SIG-M5 (cell line): ENCODE measurements around the gene ETV6.
A peak's percentile ranks its signal among the peaks of the same experiment; 100 is the strongest.

Experiments used
- DNase-seq: peaks from one replicate; lab custom pipeline; 2025; lab: John Stamatoyannopoulos, UW

The ETV6 gene

DNA sequence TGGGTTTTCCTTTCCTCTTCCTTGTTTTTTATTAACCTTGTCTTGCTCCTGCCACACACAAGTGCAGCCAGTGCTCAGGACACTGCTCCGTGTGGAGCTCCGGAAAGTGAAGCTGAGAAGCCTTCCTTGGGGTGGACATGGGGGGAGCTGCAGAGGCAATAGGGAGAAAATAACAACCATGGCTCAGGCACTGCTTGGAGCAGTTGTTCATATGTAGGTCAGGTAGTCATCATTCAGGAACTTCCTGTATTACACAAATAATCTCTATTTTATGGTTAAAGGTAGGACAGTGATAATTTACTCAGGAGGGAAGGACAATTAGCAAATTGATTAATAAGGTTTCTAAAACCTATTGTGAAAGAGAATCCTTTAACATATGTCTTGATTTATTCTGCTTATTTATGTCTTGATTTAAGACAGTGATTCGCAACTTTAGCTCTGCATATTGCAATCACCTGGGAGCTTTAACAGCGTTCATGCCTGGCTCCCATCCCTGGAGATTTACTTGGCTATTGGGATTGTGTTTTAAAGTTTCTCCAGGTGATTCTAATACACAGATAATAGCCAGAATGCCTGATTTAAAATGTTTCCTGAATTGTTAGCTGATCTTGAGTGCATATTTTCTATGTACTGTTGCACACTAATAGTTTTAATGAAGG lies 92.1 kb downstream of the ETV6 start:
- DNase-seq: no peak

DNA sequence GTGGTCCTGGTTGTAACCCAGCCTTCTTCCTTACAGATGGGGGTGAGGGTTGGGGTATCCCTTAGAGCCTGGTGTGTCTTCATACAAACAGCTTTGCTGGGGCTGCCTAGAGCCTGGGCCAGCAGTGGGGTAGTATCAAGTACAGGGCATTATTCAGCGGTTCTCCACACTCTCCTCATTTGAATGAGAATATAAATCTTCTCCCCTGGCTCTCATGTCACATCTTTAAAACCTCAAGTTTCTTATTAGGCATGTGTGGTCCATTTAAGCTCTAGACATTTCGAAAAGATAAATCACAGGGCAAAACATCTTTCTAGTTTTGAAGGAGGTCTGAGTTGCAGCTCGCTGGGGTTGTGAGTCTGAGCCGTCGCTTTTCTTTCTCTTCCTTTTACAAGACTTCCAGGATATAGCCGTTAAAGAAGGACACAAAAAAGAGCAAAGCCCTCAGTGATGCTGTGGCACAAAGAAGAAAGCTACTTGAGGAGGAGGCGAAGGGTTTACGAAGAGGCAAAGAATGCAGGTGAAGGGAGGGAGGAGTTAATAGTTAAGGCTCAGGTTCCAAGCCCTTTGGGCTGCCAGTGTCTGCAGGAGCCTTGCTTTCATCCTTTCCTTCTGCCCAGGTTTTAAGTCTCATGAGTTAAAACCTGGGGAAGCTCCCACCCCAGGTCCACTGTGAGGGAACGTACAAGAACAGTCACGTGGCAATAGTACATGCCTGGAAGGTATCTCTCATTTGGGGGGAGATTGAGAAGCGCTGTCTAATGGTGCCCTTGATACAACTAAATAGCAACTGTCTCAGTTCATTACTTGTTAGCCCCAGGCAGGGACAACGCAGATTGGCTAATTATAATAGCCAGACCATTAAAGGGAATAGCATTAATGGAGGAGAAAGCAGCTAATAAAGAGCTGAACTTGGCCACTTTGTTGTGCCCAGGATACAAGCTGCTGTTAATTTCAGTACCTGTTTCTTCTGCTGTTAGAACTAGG lies 94.2 kb downstream of the ETV6 start:
- DNase-seq: no peak

DNA sequence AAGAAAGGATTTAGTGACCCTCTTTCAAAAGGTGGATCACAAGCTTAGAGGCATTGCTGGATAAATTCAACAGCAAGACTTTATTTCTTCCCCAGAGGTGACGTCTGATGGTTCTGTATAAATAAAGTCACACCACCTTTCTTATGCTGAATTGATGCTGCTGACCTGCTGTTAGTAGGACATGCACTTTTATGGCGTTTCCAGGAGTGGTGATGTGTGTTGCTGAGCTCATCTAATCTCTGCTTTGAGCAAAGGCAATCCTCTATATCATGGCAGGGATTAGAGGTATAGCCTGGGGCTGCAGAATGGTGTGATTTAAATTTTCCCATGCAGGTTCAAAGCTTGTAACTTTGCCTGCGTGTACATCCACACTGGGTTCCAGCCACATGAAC lies 94.9 kb downstream of the ETV6 start:
- DNase-seq: no peak

DNA sequence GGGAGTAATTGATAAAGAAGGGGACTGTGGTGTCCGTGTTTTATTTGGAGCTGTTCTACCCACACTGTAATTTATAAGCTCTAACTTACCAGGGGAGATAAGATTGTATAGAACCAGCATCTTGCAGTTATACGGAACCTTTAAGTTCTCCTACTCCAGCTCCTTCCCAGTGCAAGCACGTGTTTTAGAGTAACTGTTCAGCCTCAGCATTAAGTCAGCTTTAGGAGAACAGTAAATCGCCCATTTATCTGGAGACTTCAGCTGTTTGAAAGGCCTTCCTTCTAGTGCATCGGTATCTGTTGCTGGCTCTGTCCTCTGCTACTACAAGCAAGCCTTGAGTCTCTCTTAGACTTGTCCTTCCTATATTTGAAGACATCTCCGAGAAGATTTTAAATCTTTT lies 95.6 kb downstream of the ETV6 start:
- no peak for DNase-seq

DNA sequence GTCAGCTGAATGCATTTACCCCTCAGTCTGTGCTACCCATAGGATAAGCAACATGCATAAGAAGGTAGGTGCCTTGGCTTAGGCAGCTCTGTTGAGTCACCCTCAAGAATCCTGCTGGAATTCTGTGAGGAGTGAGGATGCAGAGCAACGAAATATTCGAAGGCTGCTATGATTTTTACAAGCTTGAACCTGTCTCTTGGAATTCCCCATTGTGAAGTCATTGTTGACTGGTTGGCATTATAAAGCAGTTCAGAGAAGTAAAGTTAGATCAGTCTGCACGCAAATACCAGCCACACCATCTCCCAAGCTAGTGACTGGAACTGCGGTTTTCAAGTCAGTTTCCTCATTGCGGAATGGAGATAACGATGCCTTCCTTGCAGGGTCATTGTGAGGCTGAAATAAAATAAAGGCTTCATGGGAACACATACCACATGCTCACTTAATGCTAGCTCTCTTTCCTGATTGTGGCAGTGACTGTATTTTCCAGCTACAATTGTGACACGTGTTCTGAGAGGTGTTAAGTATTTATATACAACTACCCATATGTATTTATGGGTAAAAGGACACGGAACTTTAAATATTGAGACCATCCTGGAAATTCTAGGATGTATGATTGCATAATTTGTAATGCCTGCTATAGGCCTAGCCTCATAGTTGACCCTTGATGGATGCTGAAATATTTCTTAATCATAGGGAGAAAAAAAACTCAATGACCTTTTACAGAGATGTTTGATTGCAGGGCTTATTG lies 96.7 kb downstream of the ETV6 start:
- DNase-seq: peak; percentile 83

DNA sequence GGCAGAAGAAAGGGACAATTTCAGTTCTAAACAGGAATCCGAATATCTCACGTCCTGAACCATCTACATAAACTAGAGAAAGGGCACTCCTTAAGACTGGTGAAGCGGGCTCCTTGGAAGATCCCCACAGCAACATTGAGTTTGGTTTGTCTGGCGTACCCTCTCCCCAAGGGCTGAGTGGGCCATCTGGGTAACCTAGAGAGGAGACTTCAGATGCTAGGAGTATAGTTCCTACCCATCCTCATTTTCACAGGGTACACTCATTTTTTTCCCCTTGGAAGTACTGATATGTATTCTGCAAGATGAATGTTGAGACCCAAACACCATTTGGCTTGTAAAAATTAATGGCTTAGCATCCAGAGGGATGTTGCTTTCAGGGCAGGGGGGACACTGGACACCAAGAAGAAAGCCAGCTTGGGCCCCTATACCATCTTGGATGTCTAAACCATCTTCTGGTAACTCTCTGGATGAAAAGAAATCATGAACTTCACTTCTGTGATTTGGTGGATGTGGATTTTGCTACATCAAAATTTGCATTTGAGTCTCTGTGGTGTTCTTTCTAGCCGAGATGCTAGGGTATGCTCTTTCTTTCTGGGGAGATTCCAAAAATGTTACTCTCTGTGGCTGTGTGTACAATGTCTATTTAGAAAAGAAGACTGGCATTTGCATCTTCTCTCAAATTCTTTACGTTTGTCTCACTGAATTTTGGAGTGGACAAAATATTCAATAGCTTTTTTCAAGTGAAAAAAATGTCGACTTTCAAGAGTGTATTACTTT lies 97.7 kb downstream of the ETV6 start:
- no peak for DNase-seq

DNA sequence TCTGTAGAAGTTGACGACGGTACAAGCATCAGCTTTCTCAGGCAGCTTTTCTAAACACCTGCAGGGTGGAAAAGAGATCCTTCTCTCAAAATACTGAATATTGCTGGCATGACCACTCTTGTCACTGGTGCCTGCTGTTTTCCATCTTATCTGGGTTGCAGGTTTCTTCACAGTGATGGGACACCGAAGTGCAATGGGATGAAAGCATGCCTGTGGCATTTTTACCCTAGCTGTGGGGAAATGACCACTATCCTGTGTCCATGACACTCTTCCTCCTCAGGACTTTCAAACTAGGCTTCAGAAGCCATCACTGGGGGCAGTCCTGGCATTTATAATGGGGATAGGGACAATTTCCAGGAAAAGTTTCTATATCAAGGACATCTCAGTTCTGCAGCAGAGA lies 98.5 kb downstream of the ETV6 start:
- no peak for DNase-seq

DNA sequence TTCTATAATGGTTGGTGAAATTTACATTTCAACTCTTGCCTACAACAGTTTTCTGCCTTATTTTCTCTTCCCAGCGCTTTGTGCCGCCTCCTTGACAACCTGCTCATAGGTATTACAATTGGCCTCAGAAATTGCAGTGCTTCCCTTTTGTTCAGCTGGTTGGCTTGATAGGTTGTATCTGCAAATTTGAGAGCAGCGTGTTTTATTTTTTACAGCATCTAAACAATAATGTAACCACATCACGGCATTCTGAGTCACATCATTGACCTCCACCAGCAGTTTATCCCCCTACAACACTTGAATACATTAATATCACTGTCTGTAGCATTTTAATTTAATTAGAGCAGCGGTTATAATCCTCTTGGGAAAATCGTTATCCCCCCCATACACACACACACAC lies 99.4 kb downstream of the ETV6 start:
- no peak for DNase-seq

DNA sequence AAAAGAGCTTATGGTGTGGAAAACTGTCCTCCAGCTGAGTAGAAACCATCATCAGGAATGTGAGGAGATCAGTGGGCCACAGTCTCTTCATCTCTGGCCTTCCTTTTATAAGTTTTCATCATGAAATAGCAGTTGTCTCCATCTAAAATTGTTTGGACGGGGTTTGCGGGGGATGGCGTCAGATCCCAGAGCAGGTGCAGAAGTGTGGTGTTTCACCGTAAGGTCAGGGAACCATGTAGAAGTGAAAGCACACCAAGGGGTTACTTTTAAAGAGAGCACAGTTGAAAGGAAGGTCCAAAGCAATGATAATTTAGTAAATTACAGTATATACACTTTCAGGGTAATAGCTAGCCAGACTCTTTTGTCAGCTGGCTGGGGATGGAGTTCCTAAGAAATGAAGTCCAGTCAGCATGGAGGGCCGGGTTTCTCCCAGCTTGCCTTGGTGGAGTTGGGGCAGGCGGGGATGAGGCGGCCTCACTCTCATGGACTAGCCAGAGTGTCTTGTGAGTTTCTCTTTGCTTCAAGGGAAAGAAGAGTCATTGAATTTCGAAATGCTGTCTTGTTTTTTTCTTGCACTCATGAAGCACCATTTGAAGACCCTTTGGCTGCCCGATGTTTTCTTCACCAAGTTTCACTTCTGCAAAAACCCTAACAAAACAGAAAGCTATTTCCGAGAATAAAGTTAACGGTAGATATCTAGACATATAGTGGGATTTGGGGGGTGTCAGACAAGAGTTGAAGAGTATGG lies 100.6 kb downstream of the ETV6 start:
- DNase-seq: peak; percentile 84

DNA sequence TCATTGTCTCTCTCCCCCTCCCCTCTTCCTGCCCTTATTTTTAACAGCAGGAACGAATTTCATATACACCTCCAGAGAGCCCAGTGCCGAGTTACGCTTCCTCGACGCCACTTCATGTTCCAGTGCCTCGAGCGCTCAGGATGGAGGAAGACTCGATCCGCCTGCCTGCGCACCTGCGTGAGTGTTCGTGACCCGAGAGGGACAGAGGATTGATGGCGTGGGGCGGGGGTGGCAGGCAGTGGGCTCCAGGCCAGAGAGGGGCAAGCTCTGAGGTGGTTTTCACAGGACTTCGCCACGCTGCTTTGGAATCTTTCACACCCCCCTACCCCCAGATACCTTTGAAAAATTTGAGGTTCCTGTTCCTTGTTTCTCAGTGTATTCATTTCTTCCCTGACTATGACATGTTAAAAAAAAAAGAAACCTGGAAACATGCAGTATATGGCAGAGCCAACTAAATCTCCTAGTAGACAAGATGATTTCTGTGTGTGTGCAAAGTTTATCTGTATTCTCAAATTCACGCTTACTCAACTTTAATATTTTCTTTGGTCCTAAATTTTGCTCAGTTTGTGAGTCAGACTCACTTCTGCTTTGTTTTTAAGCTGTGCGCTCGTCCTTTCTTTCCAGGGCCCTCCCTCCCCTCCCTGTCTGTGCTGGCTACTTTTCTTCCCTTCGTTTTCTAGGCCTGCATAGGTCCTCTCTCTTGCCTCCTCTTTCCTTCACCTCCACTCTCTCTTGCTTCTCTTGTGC lies 103.1 kb downstream of the ETV6 start:
- no peak for DNase-seq

DNA sequence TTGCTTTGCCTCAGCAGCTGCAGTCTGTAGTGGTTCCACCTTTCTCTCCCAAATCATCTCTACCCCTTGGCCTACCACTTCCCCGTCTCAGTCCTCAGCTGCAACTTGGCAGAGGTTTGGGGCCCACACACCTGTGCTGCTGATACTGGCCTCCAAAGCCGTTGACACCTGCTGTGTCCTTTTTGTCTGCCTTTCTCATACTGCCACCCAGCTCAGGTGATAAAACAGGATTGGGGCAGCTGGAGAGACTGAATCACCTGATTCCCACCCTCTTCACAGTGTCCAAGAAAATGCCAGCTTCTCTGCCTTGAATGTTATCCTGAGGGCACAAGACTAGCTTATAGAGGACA lies 103.7 kb downstream of the ETV6 start:
- no peak for DNase-seq

DNA sequence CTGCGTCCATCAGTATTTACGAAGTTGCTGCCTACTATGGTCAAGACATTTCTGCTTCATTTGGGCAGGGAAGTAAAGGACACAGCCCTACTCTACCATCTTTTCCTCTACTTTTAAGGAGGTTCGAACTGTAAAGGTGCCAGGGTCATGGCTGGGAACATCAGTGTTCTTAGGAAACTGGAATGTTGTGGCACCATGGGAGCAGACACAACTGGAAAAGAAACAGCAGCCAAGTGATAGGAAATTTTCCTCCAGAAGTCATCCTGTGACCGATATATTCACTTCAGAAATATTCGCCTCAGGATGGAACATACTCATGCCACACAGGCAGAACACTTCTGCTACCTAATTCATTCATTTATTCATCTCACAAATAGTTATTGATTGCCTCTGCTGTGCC lies 104.4 kb downstream of the ETV6 start:
- DNase-seq: no peak

DNA sequence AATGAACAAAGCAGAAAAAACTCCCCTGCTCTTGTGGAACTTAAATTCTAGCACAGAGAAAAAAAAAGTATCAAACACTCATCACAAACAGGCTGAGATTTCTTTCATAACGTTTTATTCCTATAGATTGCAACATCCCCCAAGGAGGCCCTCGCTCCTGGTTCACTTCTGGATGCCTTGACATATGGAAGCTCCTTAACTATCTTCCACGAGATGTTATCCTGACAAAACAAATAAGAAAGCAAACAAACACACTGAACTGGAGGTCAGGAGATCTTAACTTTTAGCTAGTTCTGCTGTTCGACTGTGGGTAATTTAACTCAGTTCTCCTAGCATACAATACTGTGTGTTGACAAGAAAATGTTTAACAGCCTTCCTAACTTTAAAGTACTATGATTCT lies 104.8 kb downstream of the ETV6 start:
- no peak for DNase-seq

DNA sequence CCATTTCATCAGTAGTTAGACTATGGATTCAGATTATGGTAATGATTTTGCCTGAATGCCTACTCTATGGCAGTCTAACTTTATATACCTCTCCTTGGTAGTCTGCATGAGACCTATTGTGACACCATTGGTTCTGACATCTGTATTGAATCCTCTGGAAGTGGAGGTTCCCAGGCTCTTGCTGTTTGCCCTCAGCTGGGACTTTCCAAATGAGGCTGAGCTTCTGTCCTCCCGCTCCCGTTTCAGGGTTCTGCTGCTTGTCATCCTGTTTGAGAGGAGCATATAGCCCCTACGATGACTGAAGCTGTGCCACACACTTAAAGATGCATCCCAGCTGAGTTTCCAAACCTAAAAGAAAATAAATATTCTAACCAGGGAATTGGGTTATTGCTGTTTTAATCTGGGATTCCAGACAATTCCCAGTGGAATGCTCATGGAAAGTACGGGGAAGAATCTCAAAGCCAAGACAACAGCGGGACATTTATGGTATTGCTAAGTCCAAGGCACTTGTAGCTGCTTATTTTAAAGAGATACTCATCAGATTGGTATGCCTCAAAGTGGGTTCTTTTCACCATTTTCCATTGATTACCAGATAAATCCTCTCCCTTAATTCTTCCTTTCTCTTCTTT lies 105.9 kb downstream of the ETV6 start:
- no peak for DNase-seq

DNA sequence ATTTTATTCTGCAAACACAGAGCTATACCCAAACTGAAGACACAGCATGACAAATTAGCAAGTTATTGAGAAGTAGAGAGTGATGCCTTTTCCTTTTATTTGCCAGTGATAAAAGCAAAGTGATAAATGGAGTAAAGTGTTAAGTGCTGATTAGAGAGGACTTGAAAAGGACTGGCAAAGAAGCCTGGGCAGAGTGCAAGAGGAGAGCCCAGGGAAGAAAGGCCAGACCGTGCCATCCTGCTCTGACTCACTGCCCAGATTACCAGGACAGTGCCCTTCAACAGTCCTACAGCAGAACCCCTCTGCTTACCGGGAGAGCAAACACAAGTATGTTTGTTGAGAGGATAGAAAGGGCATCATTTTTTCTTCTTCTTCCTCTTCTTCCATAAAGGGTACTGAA lies 106.5 kb downstream of the ETV6 start:
- no peak for DNase-seq

DNA sequence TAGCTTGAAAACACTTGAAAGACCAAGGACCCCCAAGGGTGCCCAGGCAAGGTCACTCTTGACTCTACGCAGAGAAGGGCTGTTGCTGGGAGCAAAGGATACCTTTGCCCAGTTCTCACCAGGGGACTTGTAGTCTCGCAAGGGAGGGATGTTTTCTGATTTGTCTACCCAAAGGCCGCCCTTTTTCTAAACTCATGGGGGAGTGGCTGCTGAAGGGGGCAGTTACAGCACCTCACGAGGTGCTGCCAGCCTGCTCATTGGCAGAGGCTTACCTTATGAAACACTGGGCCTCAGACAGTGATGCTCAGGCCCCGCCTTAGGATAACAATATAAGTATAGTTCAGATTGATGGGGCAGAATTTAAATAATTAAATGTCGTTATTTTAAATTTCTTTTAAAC lies 107.0 kb downstream of the ETV6 start:
- DNase-seq: no peak

DNA sequence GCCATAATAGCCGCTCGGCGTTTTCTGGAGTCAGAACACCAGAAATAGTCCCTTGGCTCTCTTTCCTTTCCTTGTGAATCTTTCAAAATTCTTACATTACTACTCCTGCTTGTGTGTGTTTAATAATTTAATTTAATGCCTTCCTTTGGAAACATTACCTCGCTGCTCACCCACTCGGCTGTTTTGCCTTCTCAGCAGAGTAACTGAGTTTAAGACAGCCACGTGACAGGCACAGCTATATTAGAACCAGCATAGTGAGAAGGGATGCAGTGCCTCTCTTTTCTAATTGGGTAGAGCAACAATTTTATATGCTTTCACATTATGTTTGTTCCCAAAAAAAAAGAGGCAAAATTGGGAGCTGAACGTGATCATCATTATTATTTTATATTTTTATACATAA lies 107.6 kb downstream of the ETV6 start:
- no peak for DNase-seq

DNA sequence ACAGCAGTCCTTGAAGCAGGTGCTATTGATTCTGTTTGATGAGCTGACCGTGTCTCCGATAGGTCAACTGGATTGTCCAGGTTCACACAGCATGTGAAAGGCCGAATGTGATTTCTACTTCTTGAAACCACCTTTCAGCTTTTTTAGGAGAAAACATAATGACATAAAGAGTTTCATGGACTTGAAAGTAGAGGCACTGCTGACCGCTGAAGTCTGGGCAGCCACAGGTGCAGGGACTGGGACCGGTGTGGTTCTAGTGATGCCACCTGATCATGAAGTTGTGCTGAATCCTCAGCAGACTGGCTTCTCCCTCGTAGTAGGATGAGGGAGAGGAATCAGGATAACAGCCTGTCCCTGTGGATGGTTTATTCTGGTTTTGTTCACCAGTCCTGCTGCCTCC lies 108.1 kb downstream of the ETV6 start:
- DNase-seq: no peak

DNA sequence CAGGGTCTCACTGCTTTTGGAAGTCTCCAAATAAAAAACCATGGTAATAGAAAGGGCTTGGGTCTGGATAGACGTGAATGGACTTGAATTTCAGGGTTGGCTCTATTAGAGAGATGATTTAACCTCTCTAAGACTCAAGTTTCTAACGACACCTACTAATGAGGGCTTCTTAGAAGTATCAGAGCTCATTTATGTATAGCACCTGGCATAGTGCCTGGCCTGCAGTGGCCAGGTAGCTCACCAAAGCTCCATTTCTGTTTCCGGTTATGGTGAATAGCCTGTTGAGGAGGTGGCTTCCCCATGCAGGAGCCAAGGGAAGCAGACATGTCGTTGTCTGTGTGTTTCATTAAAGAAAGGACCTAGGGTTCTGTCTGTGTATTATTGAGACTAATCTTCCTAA lies 108.6 kb downstream of the ETV6 start:
- no peak for DNase-seq
